CD8-positive, alpha-beta memory T cell (primary cell): ENCODE results near the gene QRICH1. TPM values are rescaled to one million over a fixed set of nuclear protein-coding genes. Genes with fewer than 3 reads are reported as not detected.

ENCODE experiments used
- CTCF ChIA-PET: fragments of 350-600 bp; sonication (Branson Sonifier 250); formaldehyde crosslinking; loops from one replicate; lab custom pipeline; 2021; ENCODE audit warnings: antibody characterized with exemption; lab: Charles Lee
- POLR2A ChIA-PET: fragments of 350-600 bp; sonication (Branson Sonifier 250); formaldehyde crosslinking; loops from one replicate; lab custom pipeline; 2021; ENCODE audit warnings: antibody characterized with exemption; lab: Charles Lee
- DNase-seq, 5 donors: peaks; one replicate each; pipeline versions ENCODE4 v3.0.0 to v3.0.0-alpha.2; 2020 to 2022; ENCODE audit warnings: mixed read lengths in 1 of 5
- H3K27ac ChIP-seq: one replicate; pipeline ENCODE4 v1.7.0; 2013; ENCODE audit warnings: low read depth, mild to moderate bottlenecking, low read length, moderate library complexity
- H3K27me3 ChIP-seq: 2 replicates; pipeline ENCODE4 v1.7.0; 2013; ENCODE audit warnings: low read length, mild to moderate bottlenecking; ENCODE audit not compliant: insufficient read depth, poor library complexity, severe bottlenecking
- H3K36me3 ChIP-seq: 2 replicates; pipeline ENCODE4 v1.7.0; 2013; ENCODE audit warnings: mild to moderate bottlenecking, low read length, moderate library complexity; ENCODE audit not compliant: insufficient read depth
- H3K4me1 ChIP-seq: 2 replicates; pipeline ENCODE4 v1.7.0; 2013; ENCODE audit warnings: mild to moderate bottlenecking, low read length, moderate library complexity; ENCODE audit not compliant: insufficient read depth
- H3K4me3 ChIP-seq: 2 replicates; pipeline ENCODE4 v1.7.0; 2013; ENCODE audit warnings: mild to moderate bottlenecking, low read length
- H3K9me3 ChIP-seq: 2 replicates; pipeline ENCODE4 v1.7.0; 2013; ENCODE audit warnings: mild to moderate bottlenecking, low read length
- H3K27ac Mint-ChIP-seq, 8 donors: one replicate each; pipeline ENCODE4 v1.8.0; 2020 to 2021; ENCODE audit warnings: mixed read lengths in 8 of 8, mild to moderate bottlenecking in 6 of 8, inconsistent platforms in 3 of 8, moderate library complexity in 3 of 8
- H3K27me3 Mint-ChIP-seq, 2 donors: one replicate each; pipeline ENCODE4 v1.8.0; 2020 to 2021; ENCODE audit warnings: mixed read lengths in 2 of 2, mild to moderate bottlenecking in 1 of 2, moderate library complexity in 1 of 2
- H3K36me3 Mint-ChIP-seq, 3 donors: one replicate each; pipeline ENCODE4 v1.8.0; 2020 to 2021; ENCODE audit warnings: mixed read lengths in 3 of 3, inconsistent platforms in 1 of 3, mild to moderate bottlenecking in 1 of 3
- H3K4me1 Mint-ChIP-seq, 3 donors: one replicate each; pipeline ENCODE4 v1.8.0; 2020 to 2021; ENCODE audit warnings: mixed read lengths in 3 of 3, inconsistent platforms in 1 of 3, mild to moderate bottlenecking in 1 of 3
- H3K4me3 Mint-ChIP-seq, 7 donors: one replicate each; pipeline ENCODE4 v1.8.0; 2020 to 2021; ENCODE audit warnings: mixed read lengths in 7 of 7, mild to moderate bottlenecking in 6 of 7, moderate library complexity in 4 of 7, inconsistent platforms in 2 of 7
- H3K9me3 Mint-ChIP-seq, 5 donors: one replicate each; pipeline ENCODE4 v1.8.0; 2020 to 2022; ENCODE audit warnings: mixed read lengths in 5 of 5, mild to moderate bottlenecking in 3 of 5, moderate library complexity in 2 of 5, inconsistent platforms in 1 of 5
- polyA plus RNA-seq: library from polyadenylated mRNA; unstranded; fragments of 300-500 nt; fragmentation: Illumina TruSeq; gene quantifications from one replicate; pipeline ENCODE4 v1.2.3, GENCODE V29; 2021
- total RNA-seq, 2 experiments: library from RNA; stranded (reverse); gene quantifications; one replicate each; pipeline ENCODE4 v1.2.3, GENCODE V29; 2021

The QRICH1 gene
- total and polyA plus RNA-seq, 3 experiments from 2014 or later, result 30.5 to 134 (median 122) TPM

DNA sequence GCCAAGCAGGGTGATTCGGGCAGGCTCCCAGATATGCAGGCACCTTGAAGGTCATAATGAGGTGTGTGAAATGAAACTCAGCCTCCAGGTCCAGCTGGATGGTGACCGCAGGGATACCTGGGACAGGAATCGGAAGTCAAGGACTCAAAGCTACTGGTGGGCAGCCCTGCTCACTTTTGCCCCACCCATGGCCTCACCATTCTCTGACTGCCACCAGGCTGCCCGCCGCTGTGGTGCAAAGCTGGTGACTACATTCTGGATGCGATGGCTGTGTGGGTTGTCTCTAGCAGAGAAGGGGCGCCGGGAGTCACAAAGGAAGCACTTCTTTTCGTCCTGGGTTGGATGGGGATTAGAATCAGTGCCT is 38.2 kb upstream of the QRICH1 start:
- Mint-ChIP-seq H3K27me3 (peaks cover 14 to 43% of the 10 kb centered on the region in 2 donors), H3K4me1 (no peaks in the 10 kb centered on the region), H3K27ac (peak overlapping the region in 1 of 8 donors; percentile 79), H3K4me3 (no peak overlapping the region), H3K9me3 (no peaks in the 10 kb centered on the region), H3K36me3 (no peaks in the 10 kb centered on the region)
- CTCF ChIA-PET, result interaction anchor here (1.0 kb wide), 1 partner anchor 38 kb away, joined by 3 read pairs; the partner anchor contains the start of gene QRICH1
- POLR2A ChIA-PET, result no interaction called here
- Histone ChIP-seq H3K4me3 (no peak overlapping the region), H3K9me3 (no peaks in the 10 kb centered on the region), H3K27ac (no peak overlapping the region), H3K27me3 (no peaks in the 10 kb centered on the region), H3K36me3 (no peaks in the 10 kb centered on the region), H3K4me1 (no peaks in the 10 kb centered on the region)
- no peak for DNase-seq

GRCh38 chr3:49131576-49131975 is 37.7 kb upstream of the QRICH1 start:
- no peaks in the 10 kb centered on the region for H3K36me3 ChIP-seq
- no peaks in the 10 kb centered on the region for H3K9me3 ChIP-seq
- Mint-ChIP-seq H3K27ac (peak overlapping the region in 1 of 8 donors; percentile 79), H3K4me1 (no peaks in the 10 kb centered on the region), H3K27me3 (peaks cover 14 to 43% of the 10 kb centered on the region in 2 donors), H3K9me3 (no peaks in the 10 kb centered on the region), H3K36me3 (no peaks in the 10 kb centered on the region), H3K4me3 (no peak overlapping the region)
- no peak overlapping the region for H3K4me3 ChIP-seq
- no peaks in the 10 kb centered on the region for H3K27me3 ChIP-seq
- POLR2A ChIA-PET, result no interaction called here
- no peaks in the 10 kb centered on the region for H3K4me1 ChIP-seq
- CTCF ChIA-PET, result interaction anchor here (1.0 kb wide), 1 partner anchor 37 kb away, joined by 3 read pairs; the partner anchor contains the start of gene QRICH1
- no peak overlapping the region for H3K27ac ChIP-seq
- DNase-seq, result no peak

DNA sequence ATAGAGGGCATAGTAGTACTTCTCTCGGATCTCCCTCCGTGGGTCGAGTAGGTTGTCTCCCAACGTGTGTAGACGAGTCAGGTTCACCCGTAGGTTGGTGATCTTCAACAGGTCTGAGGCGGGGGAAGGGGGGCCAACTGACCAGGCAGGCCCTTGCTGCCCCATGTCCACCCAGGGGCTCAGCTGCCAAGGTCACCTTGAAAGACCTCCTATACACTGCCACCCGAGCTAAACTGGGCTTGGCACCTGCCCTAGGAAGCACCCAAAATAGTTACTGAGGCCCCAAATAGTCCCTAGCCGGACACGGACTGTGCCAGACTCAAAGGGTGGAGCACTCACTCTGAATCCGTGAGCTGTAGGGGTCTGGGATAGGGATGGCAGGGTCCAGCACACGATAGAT is 37.2 kb upstream of the QRICH1 start:
- DNase-seq, result no peak
- ChIA-PET POLR2A (no interaction called here), CTCF (interaction anchor here (1.0 to 1.3 kb wide), 2 partner anchors 10 to 37 kb away, joined by 3 to 4 read pairs; partner anchors contain the start of genes QRICH1 and USP19)
- Mint-ChIP-seq H3K9me3 (no peaks in the 10 kb centered on the region), H3K4me1 (no peaks in the 10 kb centered on the region), H3K27ac (no peak overlapping the region), H3K36me3 (no peaks in the 10 kb centered on the region), H3K4me3 (no peak overlapping the region), H3K27me3 (peaks cover 12 to 43% of the 10 kb centered on the region in 2 donors)
- Histone ChIP-seq H3K36me3 (no peaks in the 10 kb centered on the region), H3K27me3 (no peaks in the 10 kb centered on the region), H3K27ac (no peak overlapping the region), H3K4me3 (no peak overlapping the region), H3K4me1 (no peaks in the 10 kb centered on the region), H3K9me3 (no peaks in the 10 kb centered on the region)

- Histone ChIP-seq H3K4me3 (no peak overlapping the region), H3K4me1 (peaks cover 9% of the 10 kb centered on the region), H3K9me3 (no peaks in the 10 kb centered on the region), H3K36me3 (no peaks in the 10 kb centered on the region), H3K27ac (no peak overlapping the region), H3K27me3 (no peaks in the 10 kb centered on the region)
- Mint-ChIP-seq H3K9me3 (no peaks in the 10 kb centered on the region), H3K4me3 (no peak overlapping the region), H3K36me3 (peaks cover 0 to under 1% (median 0%) of the 10 kb centered on the region in 3 donors), H3K4me1 (peaks cover 0 to 12% (median 4%) of the 10 kb centered on the region in 3 donors), H3K27ac (peak overlapping the region in 1 of 8 donors; percentile 63), H3K27me3 (peaks cover 1% of the 10 kb centered on the region in 2 donors)
- no peak for DNase-seq
- CTCF ChIA-PET, result no interaction called here
- POLR2A ChIA-PET, result no interaction called here
These were observed 31.3 kb upstream of the QRICH1 start for GRCh38 chr3:49124991-49125670.

- Mint-ChIP-seq H3K36me3 (peaks cover 0 to 5% (median 0%) of the 10 kb centered on the region in 3 donors), H3K4me3 (no peak overlapping the region), H3K27me3 (no peaks in the 10 kb centered on the region), H3K4me1 (peaks cover 7 to 21% (median 11%) of the 10 kb centered on the region in 3 donors), H3K27ac (peak overlapping the region in 2 of 8 donors; percentile 21 to 88), H3K9me3 (no peaks in the 10 kb centered on the region)
- H3K27me3 ChIP-seq, result no peaks in the 10 kb centered on the region
- no peaks in the 10 kb centered on the region for H3K9me3 ChIP-seq
- no peak overlapping the region for H3K4me3 ChIP-seq
- no peak overlapping the region for H3K27ac ChIP-seq
- ChIA-PET CTCF (no interaction called here), POLR2A (interaction anchor here (1.2 kb wide), 1 partner anchor 31 kb away, joined by 4 read pairs; the partner anchor contains the start of gene QRICH1)
- H3K4me1 ChIP-seq, result peaks cover 18% of the 10 kb centered on the region
- H3K36me3 ChIP-seq, result no peaks in the 10 kb centered on the region
- no peak for DNase-seq
These were observed 30.3 kb upstream of the QRICH1 start for GRCh38 chr3:49124203-49124602.

DNA sequence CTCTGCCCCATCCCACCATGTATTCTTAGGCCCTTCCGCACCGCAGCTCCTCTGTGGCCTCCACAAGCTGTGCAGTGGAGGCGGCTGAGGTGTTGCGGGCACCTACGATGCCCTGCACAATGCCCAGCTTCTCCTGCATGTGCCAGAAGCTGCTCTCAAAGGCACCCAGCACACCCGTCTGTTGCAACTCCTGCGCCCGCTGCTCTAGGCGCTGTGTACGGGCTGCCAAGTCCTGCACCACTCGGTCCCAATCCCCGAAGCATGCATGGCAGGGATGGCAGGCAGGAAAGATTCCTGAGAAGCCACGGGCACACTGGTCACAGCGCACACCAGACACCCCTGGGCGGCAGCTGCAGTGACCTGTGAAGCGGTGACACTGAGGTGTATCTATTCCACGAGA is 29.8 kb upstream of the QRICH1 start:
- H3K4me3 Mint-ChIP-seq, result no peak overlapping the region
- H3K9me3 Mint-ChIP-seq, result no peaks in the 10 kb centered on the region
- H3K36me3 Mint-ChIP-seq, result peaks cover 0 to 10% (median 0%) of the 10 kb centered on the region in 3 donors
- Histone ChIP-seq H3K27ac (no peak overlapping the region), H3K36me3 (no peaks in the 10 kb centered on the region), H3K27me3 (no peaks in the 10 kb centered on the region), H3K4me1 (peaks cover 21% of the 10 kb centered on the region), H3K4me3 (no peak overlapping the region), H3K9me3 (no peaks in the 10 kb centered on the region)
- H3K4me1 Mint-ChIP-seq, result peaks cover 12 to 27% (median 14%) of the 10 kb centered on the region in 3 donors
- ChIA-PET CTCF (interaction anchor here (5.4 kb wide), 1 partner anchor 30 kb away, joined by 30 read pairs; the partner anchor contains the start of gene QRICH1), POLR2A (interaction anchor here (1.2 kb wide), 1 partner anchor 30 kb away, joined by 4 read pairs; the partner anchor contains the start of gene QRICH1)
- no peaks in the 10 kb centered on the region for H3K27me3 Mint-ChIP-seq
- peak overlapping the region in 2 of 8 donors; percentile 77 to 88 for H3K27ac Mint-ChIP-seq
- no peak for DNase-seq

DNA sequence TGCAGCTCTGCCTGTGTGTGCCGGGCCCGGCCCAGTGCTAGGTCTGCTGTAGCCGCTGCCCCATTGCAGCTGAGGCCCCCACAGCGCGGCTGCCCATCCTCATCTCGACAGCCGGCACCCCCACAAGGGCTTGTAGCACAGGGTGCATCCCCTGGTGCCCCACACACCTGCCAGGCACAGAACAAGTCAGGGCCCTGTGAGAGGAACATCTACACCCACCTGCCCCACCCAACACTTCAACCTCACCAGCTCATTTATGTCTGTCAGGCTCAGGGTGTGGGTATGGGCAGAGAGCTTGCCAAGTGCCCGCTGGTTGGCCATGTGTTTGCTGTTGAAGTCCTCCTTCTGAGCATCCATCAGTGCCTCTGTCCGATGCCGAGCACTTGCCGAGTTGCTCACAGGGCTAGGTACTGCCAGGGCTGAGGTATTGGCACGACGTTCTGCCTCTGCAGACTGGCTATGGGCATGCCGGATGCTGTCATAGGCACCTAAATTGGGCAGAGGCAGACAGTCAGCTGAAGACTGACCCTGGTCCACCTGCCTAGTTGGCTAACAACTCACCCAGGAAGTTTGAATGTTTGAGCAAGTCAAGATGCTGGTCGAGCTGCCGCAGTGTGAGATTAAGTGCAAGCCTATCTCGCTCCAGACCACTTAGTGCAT is 29.1 kb upstream of the QRICH1 start:
- Mint-ChIP-seq H3K4me3 (no peak overlapping the region), H3K4me1 (peaks cover 13 to 28% (median 14%) of the 10 kb centered on the region in 3 donors), H3K27ac (peak overlapping the region in 3 of 8 donors; percentile 57 to 88 (median 77)), H3K27me3 (no peaks in the 10 kb centered on the region), H3K36me3 (peaks cover 0 to 12% (median 0%) of the 10 kb centered on the region in 3 donors), H3K9me3 (no peaks in the 10 kb centered on the region)
- DNase-seq, result no peak
- Histone ChIP-seq H3K4me3 (no peak overlapping the region), H3K27ac (no peak overlapping the region), H3K4me1 (peaks cover 21% of the 10 kb centered on the region), H3K36me3 (peaks cover 1% of the 10 kb centered on the region), H3K9me3 (no peaks in the 10 kb centered on the region), H3K27me3 (no peaks in the 10 kb centered on the region)
- POLR2A ChIA-PET, result interaction anchor here (1.2 kb wide), 1 partner anchor 29 kb away, joined by 4 read pairs; the partner anchor contains the start of gene QRICH1
- CTCF ChIA-PET, result interaction anchor here (5.4 kb wide), 1 partner anchor 29 kb away, joined by 30 read pairs; the partner anchor contains the start of gene QRICH1
